HG02571 (cell line): ENCODE results near the gene MAP3K6.
"Not testable (repeated sequence)": the region's sequence is repeated elsewhere in the genome, so short reads cannot be mapped to it uniquely, and the experiment has no call there.

ENCODE experiments used
- ATAC-seq: cut with Tn5 transposase; IDR thresholded peaks from one replicate; pipeline ENCODE4 v1.9.1; 2021; ENCODE audit warnings: mild to moderate bottlenecking, moderate library complexity; ENCODE audit not compliant: unreplicated experiment

Gene MAP3K6, protein sequence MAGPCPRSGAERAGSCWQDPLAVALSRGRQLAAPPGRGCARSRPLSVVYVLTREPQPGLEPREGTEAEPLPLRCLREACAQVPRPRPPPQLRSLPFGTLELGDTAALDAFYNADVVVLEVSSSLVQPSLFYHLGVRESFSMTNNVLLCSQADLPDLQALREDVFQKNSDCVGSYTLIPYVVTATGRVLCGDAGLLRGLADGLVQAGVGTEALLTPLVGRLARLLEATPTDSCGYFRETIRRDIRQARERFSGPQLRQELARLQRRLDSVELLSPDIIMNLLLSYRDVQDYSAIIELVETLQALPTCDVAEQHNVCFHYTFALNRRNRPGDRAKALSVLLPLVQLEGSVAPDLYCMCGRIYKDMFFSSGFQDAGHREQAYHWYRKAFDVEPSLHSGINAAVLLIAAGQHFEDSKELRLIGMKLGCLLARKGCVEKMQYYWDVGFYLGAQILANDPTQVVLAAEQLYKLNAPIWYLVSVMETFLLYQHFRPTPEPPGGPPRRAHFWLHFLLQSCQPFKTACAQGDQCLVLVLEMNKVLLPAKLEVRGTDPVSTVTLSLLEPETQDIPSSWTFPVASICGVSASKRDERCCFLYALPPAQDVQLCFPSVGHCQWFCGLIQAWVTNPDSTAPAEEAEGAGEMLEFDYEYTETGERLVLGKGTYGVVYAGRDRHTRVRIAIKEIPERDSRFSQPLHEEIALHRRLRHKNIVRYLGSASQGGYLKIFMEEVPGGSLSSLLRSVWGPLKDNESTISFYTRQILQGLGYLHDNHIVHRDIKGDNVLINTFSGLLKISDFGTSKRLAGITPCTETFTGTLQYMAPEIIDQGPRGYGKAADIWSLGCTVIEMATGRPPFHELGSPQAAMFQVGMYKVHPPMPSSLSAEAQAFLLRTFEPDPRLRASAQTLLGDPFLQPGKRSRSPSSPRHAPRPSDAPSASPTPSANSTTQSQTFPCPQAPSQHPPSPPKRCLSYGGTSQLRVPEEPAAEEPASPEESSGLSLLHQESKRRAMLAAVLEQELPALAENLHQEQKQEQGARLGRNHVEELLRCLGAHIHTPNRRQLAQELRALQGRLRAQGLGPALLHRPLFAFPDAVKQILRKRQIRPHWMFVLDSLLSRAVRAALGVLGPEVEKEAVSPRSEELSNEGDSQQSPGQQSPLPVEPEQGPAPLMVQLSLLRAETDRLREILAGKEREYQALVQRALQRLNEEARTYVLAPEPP (N-terminal part only)

DNA sequence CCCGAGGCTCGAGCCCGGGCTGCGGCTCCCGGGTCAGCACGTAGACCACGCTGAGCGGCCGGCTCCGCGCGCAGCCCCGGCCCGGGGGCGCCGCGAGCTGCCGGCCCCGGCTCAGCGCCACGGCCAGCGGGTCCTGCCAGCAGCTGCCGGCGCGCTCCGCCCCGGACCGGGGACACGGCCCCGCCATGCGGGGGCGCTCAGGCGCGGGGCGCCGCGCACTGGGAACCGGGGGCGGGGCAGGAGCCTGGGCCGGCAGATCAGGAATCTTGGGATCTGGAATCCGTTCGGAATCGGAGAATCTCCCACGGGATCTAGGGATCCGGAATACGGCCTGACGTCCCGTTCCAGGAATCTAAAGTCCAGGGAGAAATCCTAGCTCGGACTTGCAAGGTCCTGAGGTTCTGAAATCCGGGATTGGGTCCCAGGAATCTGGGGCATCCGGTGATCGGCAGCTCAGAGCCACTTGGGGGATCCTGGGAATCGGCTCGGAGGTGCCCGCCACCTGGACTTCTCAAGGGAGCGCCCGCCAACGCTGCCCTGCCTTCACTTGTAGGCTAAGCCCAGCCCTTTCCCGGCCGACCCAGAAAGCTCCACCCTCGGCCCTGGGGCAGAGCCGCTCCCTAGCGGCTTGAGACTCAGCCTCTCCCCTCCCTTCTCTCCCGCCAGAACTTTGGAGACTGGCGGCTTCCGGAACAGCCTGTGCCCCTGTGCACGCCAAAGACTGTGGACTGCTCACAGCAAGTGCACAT lies at the start of gene MAP3K6:
TSS of gene MAP3K6 (minus strand) at position 551 of the 749 bp plus-strand sequence. CDS start at position 187, 364 bp downstream.
- ATAC-seq, result no peak

- no peak for ATAC-seq
These were observed 47.3 kb upstream of the MAP3K6 start for GRCh38 chr1:27414091-27414490.

- ATAC-seq, result no peak
These were observed 46.2 kb upstream of the MAP3K6 start for GRCh38 chr1:27413004-27413403.

DNA sequence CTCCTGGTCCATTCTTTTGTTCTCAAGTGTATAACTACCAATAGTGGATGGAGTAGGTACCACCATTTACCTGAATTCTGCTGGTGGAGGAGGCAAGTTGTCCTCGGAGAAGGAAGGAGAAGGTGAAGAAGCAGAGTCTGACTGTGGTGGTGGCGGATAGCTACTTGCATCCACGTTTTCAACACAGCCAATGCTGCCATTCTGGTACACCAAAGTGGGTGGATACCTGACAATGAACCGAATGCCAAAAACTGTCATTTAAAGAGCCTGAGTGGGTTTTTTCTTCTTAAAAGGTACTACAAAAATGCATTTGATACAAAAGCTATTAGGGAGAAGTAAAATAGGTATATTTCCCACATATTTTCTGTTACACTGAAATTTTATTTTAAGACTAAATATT lies 45.7 kb upstream of the MAP3K6 start:
- no peak for ATAC-seq

- ATAC-seq, result no peak
These were observed 43.9 kb upstream of the MAP3K6 start for GRCh38 chr1:27410709-27411108.

GRCh38 chr1:27409669-27410068 lies 42.9 kb upstream of the MAP3K6 start:
- no peak for ATAC-seq

DNA sequence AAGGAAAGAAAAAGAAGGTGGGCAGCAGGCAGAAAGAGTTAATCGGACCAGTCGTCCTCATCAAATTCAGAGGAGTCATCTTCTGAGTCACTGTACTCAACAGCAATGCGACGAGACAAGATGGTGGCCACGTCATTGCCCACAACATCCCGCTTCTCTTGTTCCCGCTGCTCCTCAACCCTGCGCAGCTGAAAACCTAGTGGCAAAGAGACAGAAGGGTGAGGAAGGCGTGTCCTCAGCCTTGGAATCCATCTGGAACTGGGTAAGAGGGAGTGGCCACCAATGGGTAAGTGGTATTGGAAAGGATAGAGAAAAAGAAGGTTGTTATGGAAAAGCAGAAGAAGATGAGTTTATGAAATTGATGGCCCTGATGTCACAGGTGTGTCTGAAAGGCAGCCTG lies 41.4 kb upstream of the MAP3K6 start:
- no peak for ATAC-seq

DNA sequence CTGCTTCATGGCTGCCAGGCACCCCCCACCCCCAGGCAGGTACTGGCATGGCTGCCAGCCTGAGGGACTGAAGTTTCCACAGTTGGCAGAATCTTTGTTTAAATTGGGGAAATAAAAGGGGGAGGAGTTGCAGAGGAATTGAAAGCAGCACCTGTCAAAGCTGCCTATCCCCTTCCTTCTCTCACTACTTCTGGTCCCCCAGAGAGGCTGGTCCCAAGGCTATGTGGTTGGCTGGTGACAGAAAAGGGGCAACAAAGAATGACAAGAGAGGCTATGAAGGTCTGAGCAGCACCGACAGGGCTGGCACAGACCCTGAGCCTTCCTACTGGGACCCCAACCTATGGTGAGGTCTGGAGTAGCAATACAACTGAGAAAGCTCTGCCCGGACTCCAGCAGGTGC lies 40.0 kb upstream of the MAP3K6 start:
- not testable (repeated sequence) for ATAC-seq

GRCh38 chr1:27406362-27406680 lies 39.6 kb upstream of the MAP3K6 start:
- no peak for ATAC-seq

- ATAC-seq, result not testable (repeated sequence)
These were observed 39.0 kb upstream of the MAP3K6 start for GRCh38 chr1:27405598-27406361.

GRCh38 chr1:27405074-27405473 lies 38.3 kb upstream of the MAP3K6 start:
- ATAC-seq, result no peak

DNA sequence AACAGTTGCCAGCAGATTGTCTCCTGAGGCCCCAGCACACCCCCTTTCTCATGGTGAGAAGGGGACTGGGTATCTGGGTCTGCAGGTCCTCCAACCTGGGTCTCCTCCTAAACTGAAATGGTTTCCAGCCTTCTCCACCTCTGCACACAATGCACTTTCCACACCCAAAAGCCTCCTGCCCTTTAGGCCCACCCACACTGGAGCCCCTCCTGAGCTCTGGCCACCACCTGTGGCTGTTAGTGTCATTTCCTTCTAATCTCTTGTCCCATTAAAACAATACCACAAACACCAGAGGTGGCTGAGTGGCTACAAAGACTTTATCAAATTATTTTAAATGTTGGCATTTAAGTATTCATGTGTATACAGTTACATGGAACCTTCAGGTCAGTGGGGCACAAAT lies 37.2 kb upstream of the MAP3K6 start:
- no peak for ATAC-seq

DNA sequence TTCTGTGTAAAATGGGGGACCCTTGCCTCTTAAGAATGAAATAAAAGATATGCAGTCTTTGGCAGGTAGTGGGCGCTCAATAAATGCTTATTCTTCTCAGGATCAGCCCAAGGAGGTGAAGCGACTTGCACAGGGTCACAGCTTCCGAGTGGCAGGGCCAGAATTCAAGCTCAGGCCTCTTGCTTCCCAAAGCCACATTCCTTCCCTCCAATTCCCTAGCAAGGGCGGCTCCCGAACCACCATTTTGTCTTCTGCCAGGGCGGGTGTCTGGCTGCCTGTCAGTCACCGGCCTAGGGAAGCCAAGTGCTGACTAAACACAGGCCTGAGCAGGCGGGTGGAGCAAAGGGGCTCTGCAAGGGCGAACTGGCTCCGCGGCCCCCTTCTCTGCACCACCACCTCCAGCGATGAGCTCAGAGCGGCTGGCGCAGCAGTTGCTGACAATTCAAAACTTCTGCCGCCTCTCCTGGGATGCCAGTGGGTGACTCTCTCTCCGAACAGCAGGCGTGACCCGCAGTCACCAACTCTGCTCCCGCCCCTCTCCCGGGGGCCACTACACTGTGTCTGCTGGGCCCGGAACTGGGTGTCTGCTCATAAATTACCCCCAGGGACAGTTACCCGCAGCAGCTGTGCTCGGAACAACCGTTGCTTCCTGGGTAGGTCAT lies 36.4 kb upstream of the MAP3K6 start:
- ATAC-seq, result no peak

DNA sequence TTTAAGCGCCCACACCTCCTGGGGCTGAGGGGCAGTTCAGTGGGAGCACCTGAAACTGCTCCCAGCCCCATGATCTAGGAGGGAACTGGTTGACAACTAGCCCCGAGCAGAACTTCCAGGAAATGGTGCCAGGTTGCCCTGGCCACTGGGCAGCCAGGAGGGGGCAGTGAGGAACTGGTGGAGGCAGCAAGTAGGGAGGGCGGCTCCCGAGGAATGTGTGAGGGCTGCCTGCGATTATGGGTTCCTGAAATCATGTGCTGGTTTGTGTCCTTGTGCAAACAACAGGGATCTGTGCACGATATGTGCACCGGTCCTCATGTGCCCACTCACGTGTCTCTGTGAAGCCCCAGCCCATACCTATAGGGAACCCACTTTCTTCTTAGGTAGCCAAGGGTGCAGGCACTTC lies 35.6 kb upstream of the MAP3K6 start:
- no peak for ATAC-seq

DNA sequence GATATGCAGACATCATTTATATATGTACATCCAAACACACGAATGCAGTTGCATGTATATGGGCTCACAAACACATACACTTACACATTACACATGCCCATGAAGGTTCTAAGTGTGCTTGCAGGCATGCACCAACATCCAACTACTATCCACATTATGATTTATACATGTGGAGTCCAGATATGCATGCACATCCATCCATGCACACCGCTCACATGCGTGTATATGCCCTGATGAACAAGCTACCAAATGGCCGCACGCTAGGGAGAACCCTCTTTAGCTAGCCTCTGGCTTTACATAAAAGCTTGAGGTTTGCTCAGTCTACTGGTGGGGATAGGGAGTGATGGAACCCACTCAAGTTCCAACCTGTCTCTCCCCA lies 34.2 kb upstream of the MAP3K6 start:
- ATAC-seq, result no peak

- ATAC-seq, result no peak
These were observed 33.6 kb upstream of the MAP3K6 start for GRCh38 chr1:27400082-27400962.

- no peak for ATAC-seq
These were observed 32.7 kb upstream of the MAP3K6 start for GRCh38 chr1:27399251-27400025.
